B cell (primary cell): ENCODE data around the gene ZNF407. TPM values are rescaled to one million over a fixed set of nuclear protein-coding genes. Genes with fewer than 3 reads are reported as not detected.

Source experiments
- ATAC-seq: fragments of 200-7000 bp; cut with Tn5 transposase; one replicate; pipeline ENCODE4 v1.10.0; 2021; ENCODE audit warnings: low read depth, mild to moderate bottlenecking, moderate number of reproducible peaks, moderate library complexity
- CTCF ChIA-PET: fragments of 350-600 bp; sonication (Branson Sonifier 250); formaldehyde crosslinking; loops from one replicate; lab custom pipeline; 2021; ENCODE audit warnings: antibody characterized with exemption, inconsistent platforms; lab: Charles Lee
- POLR2A ChIA-PET: fragments of 350-600 bp; sonication (Branson Sonifier 250); formaldehyde crosslinking; loops from one replicate; lab custom pipeline; 2021; ENCODE audit warnings: antibody characterized with exemption; lab: Charles Lee
- DNase-seq: peaks from one replicate; pipeline ENCODE4 v3.0.0; 2013
- H2AFZ ChIP-seq: 2 replicates; pipeline ENCODE4 v1.6.1; 2012; ENCODE audit warnings: mild to moderate bottlenecking, low read depth, low read length; ENCODE audit not compliant: insufficient read depth, poor library complexity, severe bottlenecking
- H3K27ac ChIP-seq, 2 donors: 1 replicate in 1 of 2; 2 replicates in 1 of 2; pipeline ENCODE4 v1.5.1; 2012 to 2013; ENCODE audit warnings: low read length in 2 of 2, mild to moderate bottlenecking in 2 of 2, moderate library complexity in 1 of 2
- H3K27me3 ChIP-seq, 4 experiments: fragments of 200-600 bp in 1 of 4; sonication (generic) in 1 of 4; replicated peaks in 1 of 4; 1 replicate in 2 of 4; 2 replicates in 2 of 4; pipeline versions ENCODE4 v1.6.1 to v1.7.0; 2013 to 2016; ENCODE audit warnings: low read length in 3 of 4, mild to moderate bottlenecking in 2 of 4, mixed read lengths in 1 of 4, moderate library complexity in 1 of 4; ENCODE audit not compliant: insufficient read depth in 4 of 4, control insufficient read depth in 3 of 4; ENCODE audit errors: control extremely low read depth in 1 of 4
- H3K36me3 ChIP-seq, 2 experiments: replicated peaks in 1 of 2; 1 replicate in 1 of 2; 2 replicates in 1 of 2; pipeline versions ENCODE4 v1.6.1 to v1.7.1; 2013; ENCODE audit warnings: low read length in 1 of 2; ENCODE audit not compliant: insufficient read depth in 2 of 2, control insufficient read depth in 1 of 2; ENCODE audit errors: control extremely low read depth in 1 of 2, extremely low read depth in 1 of 2
- H3K4me1 ChIP-seq, 2 donors: fragments of 200-600 bp in 1 of 2; sonication (generic) in 1 of 2; 1 replicate in 1 of 2; 2 replicates in 1 of 2; pipeline versions ENCODE4 v1.5.1 to v1.6.1; 2013 to 2017; ENCODE audit warnings: low read length in 2 of 2; ENCODE audit not compliant: control insufficient read depth in 2 of 2, insufficient read depth in 2 of 2
- H3K4me2 ChIP-seq: replicated peaks from 2 replicates; pipeline ENCODE3; 2012; ENCODE audit warnings: mild to moderate bottlenecking, low read depth, low read length; ENCODE audit not compliant: poor library complexity, severe bottlenecking
- H3K4me3 ChIP-seq, 5 experiments: fragments of 200-600 bp in 1 of 5; sonication (generic) in 1 of 5; 1 replicate in 3 of 5; 2 replicates in 2 of 5; pipeline versions ENCODE4 v1.5.1 to v1.7.0; 2011 to 2016; ENCODE audit warnings: low read length in 4 of 5, mild to moderate bottlenecking in 4 of 5, low read depth in 2 of 5, control low read depth in 1 of 5, moderate library complexity in 1 of 5; ENCODE audit not compliant: insufficient read depth in 1 of 5; ENCODE audit errors: control extremely low read depth in 1 of 5, extremely low read depth in 1 of 5
- H3K79me2 ChIP-seq: fragments of 200-600 bp; sonication (generic); one replicate; pipeline ENCODE4 v1.6.0; 2016; ENCODE audit warnings: low read length; ENCODE audit not compliant: control insufficient read depth, insufficient read depth
- H3K9ac ChIP-seq: fragments of 200-600 bp; sonication (generic); 2 replicates; pipeline ENCODE4 v1.6.1; 2017; ENCODE audit warnings: mild to moderate bottlenecking, low read length, moderate library complexity
- H3K9me3 ChIP-seq, 3 donors: one replicate each; pipeline versions ENCODE4 v1.6.1 to v1.7.1; 2013; ENCODE audit warnings: low read length in 2 of 3; ENCODE audit not compliant: control insufficient read depth in 2 of 3, insufficient read depth in 1 of 3; ENCODE audit errors: control extremely low read depth in 1 of 3
- H4K20me1 ChIP-seq: 2 replicates; pipeline ENCODE4 v1.6.0; 2012; ENCODE audit warnings: mild to moderate bottlenecking, low read length; ENCODE audit not compliant: insufficient read depth, control insufficient read depth, poor library complexity, severe bottlenecking
- H3K27ac Mint-ChIP-seq: one replicate; pipeline ENCODE4 v1.8.0; 2021; ENCODE audit warnings: mixed read lengths
- H3K27me3 Mint-ChIP-seq: one replicate; pipeline ENCODE4 v1.8.0; 2021; ENCODE audit warnings: mixed read lengths
- H3K4me1 Mint-ChIP-seq: one replicate; pipeline ENCODE4 v1.8.0; 2021; ENCODE audit warnings: mixed read lengths
- H3K4me3 Mint-ChIP-seq: one replicate; pipeline ENCODE4 v1.8.0; 2021; ENCODE audit warnings: mixed read lengths
- H3K9me3 Mint-ChIP-seq: one replicate; pipeline ENCODE4 v1.8.0; 2022; ENCODE audit warnings: mixed read lengths; ENCODE audit not compliant: insufficient read depth
- CTCF ChIP-seq: fragments of 200-600 bp; IDR thresholded peaks from one replicate; pipeline ENCODE4 v1.8.0; 2022; ENCODE audit warnings: antibody characterized with exemption, mild to moderate bottlenecking
- EZH2 ChIP-seq: IDR thresholded peaks from 2 replicates; pipeline ENCODE4 v1.6.1; 2012; ENCODE audit warnings: borderline replicate concordance, low read depth, mild to moderate bottlenecking, moderate library complexity, low read length; ENCODE audit not compliant: insufficient read depth, poor library complexity, severe bottlenecking
- WGBS: methylation state at CpG from one replicate; pipeline ENCODE4 v1.1.5; 2013; ENCODE audit warnings: missing lambda C conversion rate; ENCODE audit not compliant: insufficient coverage; 5-methylcytosine and 5-hydroxymethylcytosine counted together
- intact Hi-C: fragments of 100-400 bp; cut with micrococcal nuclease; formaldehyde crosslinking; loops from one replicate; pipeline ENCODE4 v1.10.0; 2022
- polyA plus RNA-seq: library from polyadenylated mRNA; depleted of rRNA; stranded (reverse); fragments of >200 nt; gene quantifications from 2 replicates; pipeline ENCODE4 v1.2.3, GENCODE V29; 2012
- total RNA-seq, 2 donors: library from RNA; stranded (reverse); fragments of 120-200 nt in 1 of 2; gene quantifications; 1 replicate in 1 of 2; 2 replicates in 1 of 2; pipeline versions ENCODE4 v1.2.3 to v1.2.4, GENCODE V29; 2013 to 2022

The ZNF407 gene
- total and polyA plus RNA-seq, 2 donors (not counting 1 experiment from before 2014, with no cell fraction given), result 4.5 to 37.1 TPM

GRCh38 chr18:74874351-74874750 is 276.7 kb downstream of the ZNF407 start:
- WGBS, result 100% methylated on average over 3 of the region's 5 CpGs
- peaks cover 6% of the 10 kb centered on the region for H3K4me1 Mint-ChIP-seq
- H3K9ac ChIP-seq, result no peak overlapping the region
- no peak overlapping the region for H2AFZ ChIP-seq
- ChIA-PET CTCF (no interaction called here), POLR2A (no interaction called here)
- TF ChIP-seq CTCF, result no peak
- no peak for TF ChIP-seq EZH2
- intact Hi-C loops, result no loop called here
- ATAC-seq, result no peak
- no peaks in the 10 kb centered on the region for H3K79me2 ChIP-seq
- H3K27ac ChIP-seq, result no peak overlapping the region
- H3K27ac Mint-ChIP-seq, result no peak overlapping the region
- H3K4me2 ChIP-seq, result no peak overlapping the region
- H4K20me1 ChIP-seq, result no peaks in the 10 kb centered on the region
- no peaks in the 10 kb centered on the region for H3K27me3 Mint-ChIP-seq
- H3K27me3 ChIP-seq, result no peaks in the 10 kb centered on the region
- no peaks in the 10 kb centered on the region for H3K9me3 Mint-ChIP-seq
- no peak overlapping the region for H3K4me3 Mint-ChIP-seq
- no peaks in the 10 kb centered on the region for H3K4me1 ChIP-seq
- H3K36me3 ChIP-seq, result no peaks in the 10 kb centered on the region
- DNase-seq, result no peak
- no peak overlapping the region for H3K4me3 ChIP-seq
- no peaks in the 10 kb centered on the region for H3K9me3 ChIP-seq

- DNase-seq (no peak), ATAC-seq (no peak)
- Histone ChIP-seq H3K27me3 (no peaks in the 10 kb centered on the region), H3K9ac (no peak overlapping the region), H3K4me1 (no peaks in the 10 kb centered on the region), H3K79me2 (no peaks in the 10 kb centered on the region), H3K4me2 (no peak overlapping the region), H3K27ac (no peak overlapping the region), H3K9me3 (no peaks in the 10 kb centered on the region), H3K4me3 (no peak overlapping the region), H4K20me1 (no peaks in the 10 kb centered on the region), H3K36me3 (peaks cover 1 to 6% of the 10 kb centered on the region in 2 experiments), H2AFZ (no peak overlapping the region)
- H3K27ac Mint-ChIP-seq, result no peak overlapping the region
- CTCF ChIA-PET, result no interaction called here
- intact Hi-C loops, result no loop called here
- H3K9me3 Mint-ChIP-seq, result no peaks in the 10 kb centered on the region
- 98% methylated on average over 10 of the region's 18 CpGs for WGBS
- no peak overlapping the region for H3K4me3 Mint-ChIP-seq
- H3K27me3 Mint-ChIP-seq, result no peaks in the 10 kb centered on the region
- POLR2A ChIA-PET, result no interaction called here
- TF ChIP-seq CTCF (no peak), EZH2 (no peak)
- no peaks in the 10 kb centered on the region for H3K4me1 Mint-ChIP-seq
These were observed 279.1 kb downstream of the ZNF407 start for GRCh38 chr18:74876630-74877243.
